Mesenteric fat pad (tissue), 1 donor: ENCODE results near the gene CCM2. TPM values are rescaled to one million over a fixed set of nuclear protein-coding genes. Genes with fewer than 3 reads are reported as not detected.

ENCODE experiments used
- DNase-seq: peaks from one replicate; pipeline ENCODE4 v3.0.0-alpha.2; 2020; ENCODE audit warnings: low spot score
- total RNA-seq: library from RNA; stranded (reverse); fragmentation: NEBNext Ultra II Directional; extraction: Animal tissue kit (Norgen Biotek cat#: 25700); gene quantifications from one replicate; pipeline ENCODE4 v1.2.1, GENCODE V29; 2021
- donor health status: DM: yes; HTN: yes; CAD: no.

The CCM2 gene
- total RNA-seq, 1 donor from 2014 or later, result 53.2 TPM

DNA sequence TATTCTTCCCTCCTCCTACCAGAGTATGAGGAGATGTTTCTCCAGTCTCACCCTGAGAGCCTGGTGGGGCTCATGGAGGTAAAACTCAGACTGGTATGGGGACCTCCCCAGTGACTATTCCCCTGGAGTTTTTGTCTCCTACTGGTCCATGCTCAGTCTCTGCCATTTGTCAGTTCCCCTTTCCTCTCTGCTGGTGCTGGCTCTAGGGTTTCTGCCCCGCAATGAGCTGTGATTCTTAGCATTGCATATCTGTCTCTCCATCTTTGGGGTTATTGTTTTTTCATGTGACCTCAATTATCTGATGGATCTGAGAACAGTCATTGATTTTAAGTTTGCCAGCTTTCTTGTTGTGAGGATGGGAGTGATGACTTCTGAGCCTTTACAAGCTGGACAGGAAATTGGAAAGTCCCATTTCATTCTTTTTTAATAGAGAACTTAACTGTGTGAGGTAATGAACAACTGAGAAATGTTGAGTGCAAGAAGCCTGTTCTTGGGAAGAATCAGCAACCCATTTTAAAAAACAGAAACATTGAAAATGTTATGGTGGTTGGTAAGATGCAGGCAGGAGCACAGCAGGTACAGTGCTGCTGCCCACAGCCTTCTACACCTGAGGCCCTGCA, 61.9 kb downstream of the CCM2 start:
- DNase-seq, result no peak

DNA sequence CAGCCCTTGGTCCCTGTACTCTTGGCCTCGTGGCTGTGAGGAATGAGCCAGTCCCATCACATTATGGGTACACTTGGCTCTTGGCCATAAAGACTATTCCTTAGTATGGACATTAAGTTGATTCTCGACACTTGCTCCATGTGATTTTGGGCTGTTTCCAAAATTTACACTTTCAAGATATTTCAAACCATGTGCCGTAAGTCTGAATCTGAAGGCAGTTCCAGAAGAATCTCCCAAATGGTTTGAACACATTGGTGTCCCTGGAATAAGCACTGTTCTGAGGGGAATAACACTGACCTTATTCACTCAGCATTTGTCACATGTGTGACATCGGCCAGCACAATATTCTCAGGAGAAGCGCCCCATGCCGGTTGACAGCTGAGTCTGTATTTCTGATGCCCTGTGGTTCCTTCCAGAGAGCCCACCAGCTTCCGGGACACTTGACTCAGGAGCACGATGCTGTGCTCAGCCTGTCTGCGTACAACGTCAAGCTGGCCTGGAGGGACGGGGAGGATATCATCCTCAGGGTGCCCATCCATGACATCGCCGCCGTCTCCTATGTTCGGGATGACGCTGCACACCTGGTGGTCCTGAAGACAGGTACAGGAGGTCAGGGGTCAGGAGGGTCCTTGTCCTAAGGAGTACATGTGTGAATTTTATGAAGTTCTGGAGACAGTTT, 64.2 kb downstream of the CCM2 start:
- DNase-seq, result no peak

DNA sequence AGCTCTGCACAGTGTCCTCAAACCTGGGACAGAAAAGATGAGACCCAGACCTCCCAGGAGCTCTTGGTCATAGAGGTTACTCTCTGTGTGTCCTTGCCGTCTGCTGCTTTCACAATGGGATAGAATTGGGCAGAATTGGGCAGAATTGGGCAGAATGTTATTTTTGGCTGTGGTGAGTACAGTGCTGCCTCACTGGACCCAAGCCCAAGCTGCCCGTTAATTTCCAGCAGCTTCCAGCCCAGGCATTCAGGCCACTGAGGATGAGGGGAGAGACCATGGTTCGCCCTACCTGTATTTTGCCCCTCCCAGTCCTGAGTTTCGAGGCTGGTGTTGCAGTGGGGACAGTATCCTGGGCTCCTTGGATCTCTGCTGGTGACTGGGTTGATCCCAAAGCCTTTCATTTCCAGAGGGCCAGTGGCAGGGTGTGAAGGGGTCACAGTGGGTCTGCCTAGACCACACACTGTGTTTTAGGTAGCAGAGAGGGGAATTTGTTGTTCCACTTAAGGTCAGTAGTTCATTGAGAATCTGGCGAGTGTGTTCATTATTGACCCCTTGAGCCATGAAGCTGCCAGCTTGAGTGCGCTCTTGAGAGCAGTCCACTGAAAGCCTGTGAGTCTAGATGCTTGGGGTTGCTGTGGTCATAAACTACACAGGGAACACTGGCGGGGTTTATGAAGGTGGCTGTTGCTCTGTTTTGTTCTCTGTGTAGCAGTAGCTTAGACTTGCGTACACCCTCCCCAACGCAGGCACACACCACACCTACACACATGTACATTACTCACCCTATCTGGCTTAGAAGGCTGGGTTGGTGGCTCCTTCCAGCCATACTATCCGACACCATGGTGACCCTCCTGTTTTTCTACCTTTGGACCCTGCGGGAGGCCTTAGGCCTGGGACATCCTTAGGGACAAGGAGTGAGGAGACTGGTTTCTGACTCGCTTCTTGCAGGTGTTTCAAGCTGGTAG, 65.3 kb downstream of the CCM2 start:
- DNase-seq, result no peak

DNA sequence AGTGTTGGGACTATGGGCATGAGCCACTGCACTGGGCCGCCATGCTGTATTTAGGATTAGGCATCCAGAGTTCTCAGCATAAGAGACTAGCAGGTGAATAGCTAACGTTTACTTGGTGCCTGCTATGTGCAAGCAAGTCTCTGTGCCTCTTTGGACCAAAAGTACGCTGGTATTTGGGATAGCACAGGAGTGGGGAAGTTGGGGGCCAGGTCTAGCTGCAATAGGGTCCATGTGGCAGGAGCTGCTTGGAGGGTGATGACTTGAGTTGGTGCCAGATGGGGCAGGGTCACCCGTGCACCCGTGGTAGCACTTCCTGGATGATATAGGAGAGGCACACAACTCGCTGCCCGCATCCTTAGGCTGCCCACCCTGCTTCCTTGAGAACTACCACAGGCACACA, 66.4 kb downstream of the CCM2 start:
- DNase-seq, result no peak

DNA sequence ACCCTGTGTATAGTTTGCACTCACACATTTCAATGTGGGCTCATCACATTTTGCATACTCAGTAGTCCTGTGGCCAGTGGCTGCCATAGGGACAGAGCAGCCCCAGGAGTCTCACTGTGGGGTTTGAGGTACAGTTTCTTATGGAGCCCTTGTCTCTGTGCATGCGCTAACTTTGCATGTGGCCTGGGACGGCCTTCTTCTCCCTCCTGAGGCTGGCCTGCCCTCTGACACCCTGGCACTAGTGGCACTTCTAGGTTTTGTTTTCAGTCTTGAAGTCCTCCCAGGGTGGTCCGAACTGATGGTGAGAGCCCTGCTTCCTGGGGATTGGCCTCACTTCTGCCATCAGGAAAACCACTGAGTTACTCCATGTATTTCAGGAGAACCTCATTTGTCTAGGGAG, 67.6 kb downstream of the CCM2 start:
- DNase-seq, result peak; percentile 55

DNA sequence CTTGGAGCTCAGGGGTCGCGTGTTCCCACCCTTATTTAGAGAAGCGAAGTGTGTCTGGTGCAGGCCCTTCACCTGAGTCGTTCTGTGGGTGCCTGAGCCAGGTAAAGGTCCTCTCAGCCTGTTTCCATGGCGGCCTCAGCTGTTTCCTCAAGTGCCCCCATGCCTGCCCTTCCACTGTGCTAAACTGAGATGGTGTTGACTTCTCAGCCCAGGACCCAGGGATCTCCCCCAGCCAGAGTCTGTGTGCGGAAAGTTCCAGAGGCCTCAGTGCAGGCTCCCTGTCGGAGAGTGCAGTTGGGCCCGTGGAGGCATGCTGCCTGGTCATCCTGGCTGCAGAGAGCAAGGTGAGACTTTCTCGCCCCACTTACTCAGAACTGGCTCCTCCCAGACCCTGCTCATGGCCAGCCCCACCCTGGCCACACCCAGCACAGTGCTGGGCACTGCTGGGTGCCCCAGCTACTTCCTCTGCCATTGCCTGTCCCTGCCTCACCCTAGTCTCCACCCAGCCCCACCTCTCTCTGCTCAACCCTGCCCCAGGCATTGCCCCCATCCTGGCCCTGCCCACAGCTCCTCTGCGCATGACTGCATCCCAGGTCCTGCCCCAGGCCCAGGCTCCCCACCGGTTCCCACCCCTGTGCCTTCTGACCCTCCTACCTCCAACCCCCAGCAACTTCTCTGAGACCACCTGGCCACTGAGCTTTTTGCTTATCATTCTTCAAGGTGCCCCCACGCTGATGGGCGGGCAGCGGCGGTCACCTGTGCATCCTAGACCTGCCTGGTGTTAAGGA, 68.4 kb downstream of the CCM2 start:
- DNase-seq, result peak; percentile 60

DNA sequence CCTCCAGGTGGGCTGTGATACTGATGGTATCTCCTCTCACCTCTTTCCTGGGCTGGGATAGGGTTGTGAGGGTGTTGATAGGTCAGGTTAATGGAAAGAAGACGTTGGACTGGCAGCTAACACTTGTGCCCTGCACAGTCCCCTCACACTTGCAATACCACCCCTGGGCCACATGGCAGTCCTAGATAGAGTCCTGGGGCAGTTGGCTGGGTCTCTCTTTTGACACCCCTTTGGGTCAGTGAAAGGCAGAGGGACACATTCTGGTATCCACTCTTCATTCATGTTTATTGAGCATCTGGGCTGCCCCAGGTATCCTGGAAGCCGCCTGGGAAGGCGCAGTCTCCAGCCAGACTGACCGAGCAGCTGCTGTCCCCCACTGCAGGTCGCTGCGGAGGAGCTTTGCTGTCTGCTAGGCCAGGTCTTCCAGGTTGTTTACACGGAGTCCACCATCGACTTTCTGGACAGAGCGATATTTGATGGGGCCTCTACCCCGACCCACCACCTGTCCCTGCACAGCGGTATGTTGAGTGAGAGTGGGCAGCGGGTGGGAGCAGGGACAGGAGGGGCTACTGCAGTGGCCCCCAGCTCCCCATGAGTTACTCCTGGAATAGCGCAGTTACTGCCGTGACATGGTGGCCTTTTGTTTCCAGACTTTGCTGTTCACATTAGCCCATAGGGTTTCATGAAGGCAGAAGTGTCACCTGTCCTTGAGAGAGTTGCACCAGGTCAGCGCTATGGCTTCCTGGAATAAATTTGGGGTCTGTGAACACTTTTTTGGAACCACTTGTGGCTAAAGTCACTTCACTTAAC, 69.6 kb downstream of the CCM2 start:
- DNase-seq, result peak; percentile 73

DNA sequence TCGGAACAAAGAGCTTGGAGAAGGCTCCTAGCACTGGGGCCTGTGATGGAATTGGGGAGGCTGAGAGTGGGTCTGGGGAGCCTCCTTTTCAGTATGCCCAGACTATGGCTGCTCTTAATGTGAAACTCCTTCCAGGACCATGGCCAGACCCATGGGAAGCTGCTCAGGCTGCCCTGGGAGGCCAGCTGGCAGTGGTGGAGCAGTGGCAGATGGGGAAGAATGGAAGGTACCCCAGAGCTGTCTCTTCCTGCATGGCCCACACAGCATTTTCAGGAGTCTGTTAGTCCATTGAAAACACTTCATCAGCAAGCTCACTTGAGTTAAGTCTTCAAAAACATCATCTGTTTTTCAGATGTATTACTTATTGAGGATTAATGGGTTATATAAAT, 70.2 kb downstream of the CCM2 start:
- peak; percentile 41 for DNase-seq

DNA sequence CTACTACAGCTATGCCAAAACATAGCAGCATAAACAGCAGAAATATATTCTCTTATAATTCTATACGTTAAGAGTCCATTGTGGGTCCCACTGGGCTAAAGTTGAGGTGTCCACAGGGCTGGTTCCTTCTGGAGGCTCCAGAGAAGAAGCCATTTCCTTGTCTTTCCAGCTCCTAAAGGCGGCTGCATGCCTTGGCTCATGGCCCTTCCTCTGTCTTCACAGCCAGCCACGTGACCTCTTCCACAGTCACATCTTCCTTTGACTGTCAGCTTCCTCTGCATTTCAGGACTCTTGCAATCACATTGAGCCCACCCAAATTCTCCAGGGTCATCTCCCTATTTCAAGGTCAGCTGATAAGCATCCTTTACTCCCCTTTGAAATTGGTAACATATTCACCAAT, 71.5 kb downstream of the CCM2 start:
- peak; percentile 30 for DNase-seq

DNA sequence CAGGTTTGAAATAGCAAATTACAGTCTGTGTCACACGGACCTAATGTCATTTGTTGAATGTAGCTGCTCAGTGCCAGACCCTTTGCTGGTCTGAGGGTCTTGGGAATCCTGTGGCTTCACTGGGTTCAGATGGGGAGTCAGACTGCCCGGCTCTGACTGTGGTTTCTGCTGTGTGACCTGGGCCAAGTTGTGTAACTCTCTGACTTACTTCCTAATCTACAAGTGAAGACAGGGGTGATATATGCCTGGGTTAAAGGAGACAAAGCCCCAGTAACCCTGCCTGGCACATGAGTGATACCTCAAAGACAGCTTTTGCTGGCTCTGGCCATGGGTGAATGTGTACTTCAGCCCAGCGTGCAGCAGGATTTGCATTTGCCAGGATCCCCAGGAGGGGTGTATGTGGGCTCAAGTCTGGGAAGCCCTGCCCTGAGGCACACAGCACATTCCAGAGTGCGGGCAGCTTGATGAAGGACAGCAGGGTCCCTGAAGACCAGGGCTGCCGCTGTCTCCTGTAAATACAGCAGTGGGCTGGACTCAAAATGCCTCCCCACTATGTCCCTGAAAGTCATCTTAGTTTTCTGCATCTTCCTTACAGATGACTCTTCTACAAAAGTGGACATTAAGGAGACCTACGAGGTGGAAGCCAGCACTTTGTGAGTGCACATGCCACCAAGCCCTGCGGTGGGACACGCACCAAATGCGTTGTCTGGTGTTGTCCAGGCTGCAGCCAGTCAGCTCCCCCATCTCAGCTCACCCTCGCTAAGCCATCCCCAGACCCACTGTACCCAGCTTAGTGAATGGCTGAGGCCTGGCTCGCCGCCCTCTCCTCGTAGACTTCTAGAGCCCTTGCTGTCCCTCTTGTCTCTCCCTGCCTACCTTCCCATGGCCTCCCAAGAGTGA, 72.4 kb downstream of the CCM2 start:
- DNase-seq, result peak; percentile 72

DNA sequence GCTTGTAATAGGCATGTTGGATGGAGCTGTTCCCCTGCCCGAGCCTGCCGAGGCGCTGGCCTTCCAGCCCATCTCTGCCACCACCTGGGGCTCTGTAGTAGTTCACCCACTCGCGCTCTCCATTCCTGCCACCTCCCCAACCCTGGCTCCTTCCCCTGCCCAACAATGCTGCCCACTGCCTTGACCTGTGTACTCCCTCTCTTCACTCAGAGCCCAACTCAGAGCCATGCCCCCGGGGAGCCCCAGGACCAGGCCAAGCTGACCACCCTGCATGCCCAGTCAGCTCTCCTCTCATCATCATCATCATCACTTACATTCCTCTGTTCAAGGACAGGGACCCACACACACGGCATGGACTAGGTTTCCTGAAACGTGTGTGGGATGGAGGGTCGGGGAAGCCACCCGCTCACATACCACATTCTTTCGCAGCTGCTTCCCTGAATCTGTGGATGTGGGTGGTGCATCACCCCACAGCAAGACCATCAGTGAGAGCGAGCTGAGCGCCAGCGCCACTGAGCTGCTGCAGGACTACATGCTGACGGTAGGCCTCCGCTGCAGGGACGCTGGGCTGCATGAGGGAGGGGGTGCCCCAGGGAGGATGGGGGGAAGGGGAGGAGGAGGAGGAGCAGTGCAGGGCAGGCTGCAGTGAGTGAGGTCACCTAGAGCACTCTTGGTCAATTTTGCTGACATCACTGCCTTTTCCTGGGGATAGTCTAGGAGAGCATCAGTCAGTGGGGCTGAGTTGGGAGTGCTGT, 73.2 kb downstream of the CCM2 start:
- DNase-seq, result peak; percentile 79

DNA sequence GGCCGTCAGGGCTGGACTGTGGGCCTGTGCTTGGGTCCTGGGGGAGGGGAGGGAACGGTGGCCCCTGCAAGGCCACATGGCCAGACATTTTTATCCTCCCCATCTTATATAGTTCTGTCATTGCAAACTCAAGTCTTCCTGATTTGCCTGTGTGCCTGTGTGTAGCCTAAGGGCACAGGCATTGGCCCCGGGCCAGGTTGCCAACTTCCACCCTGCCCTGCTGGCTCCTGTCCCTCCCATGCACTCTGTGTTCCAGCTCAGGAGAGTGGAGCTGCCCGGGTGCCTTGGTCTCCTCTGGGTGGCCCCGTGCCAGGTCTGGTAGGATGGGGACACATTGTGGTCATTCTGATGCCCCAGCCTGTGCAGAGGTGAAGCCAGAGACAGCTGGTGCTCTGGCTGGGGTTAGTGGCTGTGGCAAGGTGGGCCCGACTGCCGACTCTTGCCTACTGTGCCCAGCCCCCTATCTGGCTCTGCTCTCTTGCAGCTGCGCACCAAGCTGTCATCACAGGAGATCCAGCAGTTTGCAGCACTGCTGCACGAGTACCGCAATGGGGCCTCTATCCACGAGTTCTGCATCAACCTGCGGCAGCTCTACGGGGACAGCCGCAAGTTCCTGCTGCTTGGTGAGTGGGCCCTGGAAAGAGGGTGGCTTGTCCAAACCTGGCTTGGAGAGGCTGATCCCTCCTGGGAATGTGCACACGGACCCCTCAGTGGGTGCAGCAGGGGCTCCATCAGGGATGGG, 74.0 kb downstream of the CCM2 start:
- peak; percentile 75 for DNase-seq

DNA sequence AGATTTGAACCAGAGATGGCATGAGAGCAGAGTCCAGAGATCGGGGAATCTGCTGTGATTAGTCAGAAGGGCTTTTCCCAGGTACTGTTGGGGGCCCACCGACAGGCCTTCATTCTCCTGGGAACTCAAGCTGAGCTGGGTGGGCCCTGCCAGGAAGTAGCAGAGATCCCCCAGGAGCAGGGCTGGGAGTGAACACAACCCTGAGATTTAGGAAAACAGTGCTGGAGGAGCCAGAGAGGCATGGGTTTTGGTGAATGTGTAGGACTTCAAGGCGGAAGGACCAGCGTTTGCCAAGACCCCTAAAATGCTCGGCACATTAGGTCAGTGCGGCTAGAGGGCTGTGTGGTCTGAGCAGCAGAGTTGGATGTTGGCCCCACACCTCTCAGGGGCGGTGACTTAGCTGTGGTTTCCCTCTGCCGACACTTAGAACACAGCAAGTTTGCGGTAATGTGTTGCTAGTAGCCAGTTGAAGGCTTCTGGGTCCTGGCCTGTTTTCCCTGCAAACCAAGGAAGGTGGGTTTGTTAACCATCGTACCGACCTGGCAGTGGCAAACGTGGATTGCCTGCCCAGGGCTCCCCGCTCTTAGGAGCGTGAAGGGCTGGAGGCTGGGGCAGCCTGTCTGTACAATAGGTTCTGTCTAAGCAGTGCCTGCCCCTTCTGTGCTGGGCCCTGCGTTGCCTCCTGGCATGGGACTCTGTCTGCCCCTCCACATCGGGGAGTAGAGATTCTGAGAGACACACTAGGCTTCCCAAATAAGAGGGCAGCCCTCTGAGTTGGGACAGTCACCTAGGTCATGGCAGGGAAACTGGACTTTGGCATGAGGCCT, 74.7 kb downstream of the CCM2 start:
- peak; percentile 85 for DNase-seq

DNA sequence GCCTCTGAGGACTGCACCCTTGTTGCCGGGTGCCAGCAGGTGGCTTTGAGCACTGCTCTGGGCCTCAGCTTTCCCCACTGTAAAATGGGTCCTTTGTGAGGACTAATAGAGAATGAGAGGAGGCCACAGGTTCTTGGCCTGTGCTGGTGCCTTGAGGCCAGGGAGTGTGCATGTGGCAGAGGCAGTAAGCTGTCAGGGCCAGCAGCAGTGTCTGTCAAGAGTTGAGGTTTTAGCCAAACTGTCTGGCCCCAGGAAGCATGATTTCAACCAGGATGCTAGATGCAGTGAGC, 75.3 kb downstream of the CCM2 start:
- peak; percentile 67 for DNase-seq

DNA sequence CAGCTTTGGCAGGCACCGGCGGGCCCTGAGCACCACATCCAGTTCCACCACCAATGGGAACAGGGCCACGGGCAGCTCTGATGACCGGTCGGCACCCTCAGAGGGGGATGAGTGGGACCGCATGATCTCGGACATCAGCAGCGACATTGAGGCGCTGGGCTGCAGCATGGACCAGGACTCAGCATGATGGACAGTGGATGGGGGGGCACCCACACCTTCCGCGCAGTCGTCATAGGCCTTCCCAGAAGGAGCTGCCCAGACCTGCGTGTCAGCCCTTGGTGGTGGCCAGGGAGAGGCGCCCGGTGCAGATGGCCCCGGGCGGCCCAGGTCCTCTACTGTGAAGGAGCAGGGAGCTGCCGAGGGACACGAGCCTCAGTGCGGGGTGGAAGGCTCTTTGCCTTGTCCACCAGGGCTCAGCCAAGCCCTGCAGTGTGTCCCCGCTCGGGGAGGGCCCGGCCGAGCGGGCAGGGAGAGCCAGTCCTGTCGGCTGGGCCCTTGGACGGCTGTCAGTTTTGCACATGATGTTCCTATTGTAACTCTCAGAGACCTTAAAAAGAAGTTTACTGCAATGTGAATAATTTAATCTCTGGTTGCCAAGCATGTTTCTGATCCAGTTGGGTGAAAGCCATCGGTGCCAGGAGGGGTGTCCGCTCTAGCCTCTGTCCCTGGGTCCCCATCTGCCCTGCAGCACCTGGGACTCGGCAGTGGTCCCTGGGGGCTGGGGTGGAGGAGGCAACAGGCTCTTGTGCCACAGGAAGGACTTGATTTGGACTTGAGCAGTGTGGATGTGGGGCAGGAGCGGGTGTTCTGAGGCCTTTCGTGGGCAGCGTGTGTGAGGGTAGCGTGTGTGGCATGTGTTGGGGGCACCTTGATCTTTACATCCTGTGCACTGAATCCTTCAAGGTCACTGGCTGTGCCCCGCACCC, 76.1 kb downstream of the CCM2 start:
- peak; percentile 35 for DNase-seq

DNA sequence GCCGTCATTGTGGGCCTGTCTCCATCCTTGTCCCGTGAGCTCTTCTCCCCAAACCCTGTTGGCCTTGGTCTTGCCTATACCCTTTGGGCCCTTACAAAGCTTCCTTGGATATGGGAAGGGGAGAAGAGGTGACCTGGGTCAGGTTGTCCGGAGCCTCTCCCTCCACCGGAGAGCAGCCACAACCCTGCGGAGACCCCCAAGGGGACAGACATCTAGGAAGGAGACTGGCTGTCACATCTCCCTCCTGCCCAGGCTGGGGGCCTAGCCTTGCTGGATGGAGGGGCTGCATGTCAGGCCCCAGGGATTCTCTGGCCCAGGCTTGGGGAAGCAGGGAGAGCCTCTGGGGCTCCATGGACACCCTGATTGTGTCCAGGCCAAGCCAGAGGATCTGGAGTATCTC, 76.9 kb downstream of the CCM2 start:
- peak; percentile 87 for DNase-seq
